ENCODE measurements around the gene CPSF3. TPM values are rescaled to one million over a fixed set of nuclear protein-coding genes. Genes with fewer than 3 reads are reported as not detected.

CPSF3 gene
- total RNA-seq, 1 donor from 2014 or later = 24.9 TPM

DNA sequence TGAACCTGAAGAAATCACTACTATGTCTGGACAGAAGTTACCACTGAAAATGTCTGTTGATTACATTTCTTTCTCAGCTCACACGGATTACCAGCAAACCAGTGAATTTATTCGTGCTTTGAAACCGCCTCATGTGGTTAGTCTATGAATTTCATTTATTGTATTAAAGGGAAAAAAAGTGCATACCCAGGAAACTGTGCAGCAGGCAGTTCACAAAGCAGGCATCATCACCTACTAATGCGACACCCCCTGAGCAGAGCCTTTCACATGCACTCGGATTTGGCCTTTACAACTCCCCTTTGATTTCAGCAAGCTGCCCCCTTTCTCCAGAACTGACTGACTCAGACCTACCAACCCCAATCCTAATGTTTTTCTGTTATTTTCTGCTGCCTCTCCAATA, 20.1 kb downstream of the CPSF3 start:
- DNase-seq (ENCODE audit: low spot score) = no peak
- H3K9me3 Mint-ChIP-seq (ENCODE audit: low read depth) = no peaks in the 10 kb centered on the region
- H3K4me1 Mint-ChIP-seq (ENCODE audit: low read depth) = no peaks in the 10 kb centered on the region
- H3K4me3 Mint-ChIP-seq (ENCODE audit: unreplicated experiment) = no peak overlapping the region
- no peaks in the 10 kb centered on the region for H3K27me3 Mint-ChIP-seq (ENCODE audit: low read depth)
- no peak overlapping the region for H3K27ac Mint-ChIP-seq (ENCODE audit: unreplicated experiment)
- TF ChIP-seq CTCF (IDR thresholded peaks at IDR 0.05) = no peak
- peaks cover 34% of the 10 kb centered on the region for H3K36me3 Mint-ChIP-seq (ENCODE audit: low read depth)

- Mint-ChIP-seq H3K27me3 (ENCODE audit: low read depth) (no peaks in the 10 kb centered on the region), H3K4me3 (ENCODE audit: unreplicated experiment) (no peak overlapping the region), H3K27ac (ENCODE audit: unreplicated experiment) (no peak overlapping the region), H3K36me3 (ENCODE audit: low read depth) (peaks cover 33% of the 10 kb centered on the region), H3K4me1 (ENCODE audit: low read depth) (no peaks in the 10 kb centered on the region), H3K9me3 (ENCODE audit: low read depth) (no peaks in the 10 kb centered on the region)
- no peak for TF ChIP-seq CTCF (IDR thresholded peaks at IDR 0.05)
- DNase-seq (ENCODE audit: low spot score) = no peak
Observed at GRCh38 chr2:9445089-9445488, 21.6 kb downstream of the CPSF3 start.

- Mint-ChIP-seq H3K27ac (ENCODE audit: unreplicated experiment) (no peak overlapping the region), H3K27me3 (ENCODE audit: low read depth) (no peaks in the 10 kb centered on the region), H3K4me1 (ENCODE audit: low read depth) (no peaks in the 10 kb centered on the region), H3K9me3 (ENCODE audit: low read depth) (no peaks in the 10 kb centered on the region), H3K4me3 (ENCODE audit: unreplicated experiment) (no peak overlapping the region), H3K36me3 (ENCODE audit: low read depth) (peaks cover 19% of the 10 kb centered on the region)
- TF ChIP-seq CTCF (IDR thresholded peaks at IDR 0.05) = no peak
- DNase-seq (ENCODE audit: low spot score) = no peak
Observed at GRCh38 chr2:9451231-9451630, 27.8 kb downstream of the CPSF3 start.

DNA sequence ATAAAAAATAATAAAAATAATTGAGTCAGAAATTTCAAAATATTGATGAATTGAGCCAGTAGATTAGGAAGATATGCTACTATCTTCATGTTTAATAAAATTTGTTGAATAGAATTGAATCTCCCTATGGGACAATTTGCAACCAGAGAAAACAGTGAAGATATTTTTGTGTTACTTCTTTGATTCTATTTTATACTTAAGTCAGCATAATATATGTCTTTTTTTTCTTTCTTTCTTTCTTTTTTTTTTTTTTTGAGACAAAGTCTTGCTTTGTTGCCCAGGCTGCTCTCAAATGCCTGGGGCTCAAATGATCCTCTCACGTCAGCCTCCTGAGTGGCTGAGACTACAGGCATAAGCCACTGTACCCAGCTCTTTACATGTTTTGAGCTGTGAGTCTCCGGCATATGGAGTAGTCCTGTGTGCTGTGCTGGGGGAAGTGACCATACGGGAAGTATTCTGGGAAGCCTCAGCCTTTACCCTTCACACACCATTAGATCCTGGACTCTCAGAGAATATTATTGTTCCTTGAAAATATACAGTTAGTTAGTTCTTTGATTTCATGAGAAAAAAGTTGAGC, 37.1 kb downstream of the CPSF3 start:
- H3K4me3 Mint-ChIP-seq (ENCODE audit: unreplicated experiment) = no peak overlapping the region
- no peaks in the 10 kb centered on the region for H3K27me3 Mint-ChIP-seq (ENCODE audit: low read depth)
- no peak overlapping the region for H3K27ac Mint-ChIP-seq (ENCODE audit: unreplicated experiment)
- DNase-seq (ENCODE audit: low spot score) = no peak
- no peaks in the 10 kb centered on the region for H3K4me1 Mint-ChIP-seq (ENCODE audit: low read depth)
- TF ChIP-seq CTCF (IDR thresholded peaks at IDR 0.05) = no peak
- H3K36me3 Mint-ChIP-seq (ENCODE audit: low read depth) = peaks cover 12% of the 10 kb centered on the region
- H3K9me3 Mint-ChIP-seq (ENCODE audit: low read depth) = no peaks in the 10 kb centered on the region

DNA sequence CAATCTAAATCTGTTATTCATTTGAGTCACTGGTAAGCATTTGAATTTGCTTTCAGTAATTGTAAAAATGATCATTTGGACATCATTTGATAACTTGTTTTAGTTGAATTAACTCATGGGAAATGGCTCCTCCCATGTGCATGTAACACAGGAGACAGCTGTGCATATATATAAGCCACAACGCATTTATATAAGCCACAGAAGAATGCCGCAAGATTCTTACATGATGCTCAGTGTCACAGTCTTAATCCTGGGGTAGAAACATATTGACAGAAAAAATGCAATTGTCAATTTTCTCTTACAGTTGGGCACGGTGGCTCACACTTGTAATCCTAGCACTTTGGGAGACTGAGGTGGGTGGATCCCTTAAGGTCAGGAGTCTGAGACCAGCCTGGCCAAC, 37.6 kb downstream of the CPSF3 start:
- no peak for TF ChIP-seq CTCF (IDR thresholded peaks at IDR 0.05)
- H3K27me3 Mint-ChIP-seq (ENCODE audit: low read depth) = no peaks in the 10 kb centered on the region
- H3K4me3 Mint-ChIP-seq (ENCODE audit: unreplicated experiment) = no peak overlapping the region
- no peaks in the 10 kb centered on the region for H3K4me1 Mint-ChIP-seq (ENCODE audit: low read depth)
- H3K36me3 Mint-ChIP-seq (ENCODE audit: low read depth) = peaks cover 13% of the 10 kb centered on the region
- DNase-seq (ENCODE audit: low spot score) = no peak
- H3K9me3 Mint-ChIP-seq (ENCODE audit: low read depth) = no peaks in the 10 kb centered on the region
- H3K27ac Mint-ChIP-seq (ENCODE audit: unreplicated experiment) = no peak overlapping the region

All from chondrocyte (in vitro differentiated cells).